NCI-H748 (cell line): ENCODE measurements around the gene TNFRSF13B.
A peak's percentile ranks its signal among the peaks of the same experiment; 100 is the strongest.
"Not testable (repeated sequence)": the region's sequence is repeated elsewhere in the genome, so short reads cannot be mapped to it uniquely, and the experiment has no call there.

Experiments
- DNase-seq: peaks from one replicate; lab custom pipeline; 2025; ENCODE audit not compliant: unreplicated experiment; lab: John Stamatoyannopoulos, UW

TNFRSF13B gene

GRCh38 chr17:16927641-16928321 is 44.1 kb downstream of the TNFRSF13B start:
- DNase-seq = no peak

GRCh38 chr17:16926571-16927451 is 45.1 kb downstream of the TNFRSF13B start:
- no peak for DNase-seq

GRCh38 chr17:16926061-16926511 is 45.8 kb downstream of the TNFRSF13B start:
- DNase-seq = no peak

GRCh38 chr17:16925461-16926060 is 46.4 kb downstream of the TNFRSF13B start:
- DNase-seq = no peak

- no peak for DNase-seq
These were observed 47.0 kb downstream of the TNFRSF13B start for GRCh38 chr17:16924696-16925440.

GRCh38 chr17:16923904-16924695 is 47.8 kb downstream of the TNFRSF13B start:
- no peak for DNase-seq

GRCh38 chr17:16923097-16923903 is 48.6 kb downstream of the TNFRSF13B start:
- no peak for DNase-seq

- peak; percentile 40 for DNase-seq
These were observed 49.4 kb downstream of the TNFRSF13B start for GRCh38 chr17:16922386-16923096.

GRCh38 chr17:16921451-16921850 is 50.5 kb downstream of the TNFRSF13B start:
- not testable (repeated sequence) for DNase-seq

- no peak for DNase-seq
These were observed 51.3 kb downstream of the TNFRSF13B start for GRCh38 chr17:16920628-16921020.

GRCh38 chr17:16919663-16920627 is 52.0 kb downstream of the TNFRSF13B start:
- DNase-seq = no peak

- peak; percentile 22 for DNase-seq
These were observed 53.5 kb downstream of the TNFRSF13B start for GRCh38 chr17:16918443-16918842.

GRCh38 chr17:16917671-16918394 is 54.1 kb downstream of the TNFRSF13B start:
- DNase-seq = no peak

- no peak for DNase-seq
These were observed 55.4 kb downstream of the TNFRSF13B start for GRCh38 chr17:16916557-16916920.

GRCh38 chr17:16915752-16916556 is 56.0 kb downstream of the TNFRSF13B start:
- peak; percentile 85 for DNase-seq

GRCh38 chr17:16913463-16913862 is 58.5 kb downstream of the TNFRSF13B start:
- no peak for DNase-seq
